ENCODE measurements around the gene CFAP251. TPM values are rescaled to one million over a fixed set of nuclear protein-coding genes. Genes with fewer than 3 reads are reported as not detected.

The CFAP251 gene
- polyA plus RNA-seq, 2 of the 4 experiments (the other 2 are of a cell fraction), result 0.94 to 1.4 TPM

GRCh38 chr12:122026706-122027333 lies 108.4 kb downstream of the CFAP251 start (continued):
- TF ChIP-seq ZSCAN20 (CRISPR knock-in tag; IDR thresholded peaks at IDR 0.05), result no peak

DNA sequence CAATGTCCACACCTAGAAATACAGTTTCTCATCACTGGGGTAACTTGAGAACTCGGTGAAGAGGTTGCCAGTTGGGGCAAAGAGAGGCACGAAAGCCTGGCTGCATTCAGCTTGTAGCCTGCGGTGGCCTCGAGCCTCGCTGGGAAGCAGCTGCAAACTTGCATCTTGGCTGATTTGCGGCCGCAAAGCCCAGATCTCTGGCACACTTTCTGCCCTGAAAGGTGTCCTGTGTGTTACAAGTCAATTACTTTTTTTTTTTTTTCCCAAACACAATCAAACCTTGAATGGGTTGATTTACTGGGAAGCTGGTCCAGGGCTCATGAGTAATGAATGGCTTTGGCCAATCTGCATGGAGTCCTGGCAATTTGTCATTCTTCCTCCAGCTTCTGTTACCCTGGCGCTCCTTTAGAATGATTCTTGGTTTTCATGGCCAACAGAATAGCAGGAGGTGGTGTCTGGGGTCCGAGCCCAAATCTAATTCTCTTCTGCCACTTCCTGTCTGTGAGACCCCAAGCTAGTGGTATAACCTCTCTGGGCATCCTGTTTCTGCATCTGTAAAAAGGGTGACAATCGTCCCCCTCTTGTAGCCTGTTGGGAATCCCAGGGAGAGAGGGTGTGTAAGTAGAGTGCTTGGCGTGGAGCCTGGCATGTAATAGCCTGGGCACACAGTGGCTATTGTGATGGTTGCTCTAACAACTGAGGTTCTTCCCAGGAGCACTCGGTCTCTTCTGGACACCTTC lies 109.9 kb downstream of the CFAP251 start:
- TF ChIP-seq SREBF2 (IDR thresholded peaks at IDR 0.05) (no peak), MYC (IDR thresholded peaks at IDR 0.05; ENCODE audit: borderline replicate concordance, low read length) (no peak), ZSCAN20 (CRISPR knock-in tag; IDR thresholded peaks at IDR 0.05) (no peak), JUNB (IDR thresholded peaks at IDR 0.05) (no peak), CEBPB (IDR thresholded peaks at IDR 0.05) (no peak), POLR2A (IDR thresholded peaks at IDR 0.05; ENCODE audit: low read length) (no peak), REST (IDR thresholded peaks at IDR 0.05) (no peak), MAZ (IDR thresholded peaks at IDR 0.05; ENCODE audit: borderline replicate concordance, low read depth, low read length) (no peak), GATA3 (IDR thresholded peaks at IDR 0.05; ENCODE audit: borderline replicate concordance) (no peak), SMC3 (IDR thresholded peaks at IDR 0.05) (no peak), CBX2 (IDR thresholded peaks at IDR 0.05; ENCODE audit: borderline replicate concordance, low read depth) (no peak), EP300 (IDR thresholded peaks at IDR 0.05) (no peak), RFX5 (IDR thresholded peaks at IDR 0.05) (no peak), CBX8 (IDR thresholded peaks at IDR 0.05) (no peak), EHF (CRISPR knock-in tag; IDR thresholded peaks at IDR 0.05) (no peak)
- TF ChIP-seq, protein P1, sequence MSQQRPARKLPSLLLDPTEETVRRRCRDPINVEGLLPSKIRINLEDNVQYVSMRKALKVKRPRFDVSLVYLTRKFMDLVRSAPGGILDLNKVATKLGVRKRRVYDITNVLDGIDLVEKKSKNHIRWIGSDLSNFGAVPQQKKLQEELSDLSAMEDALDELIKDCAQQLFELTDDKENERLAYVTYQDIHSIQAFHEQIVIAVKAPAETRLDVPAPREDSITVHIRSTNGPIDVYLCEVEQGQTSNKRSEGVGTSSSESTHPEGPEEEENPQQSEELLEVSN (IDR thresholded peaks at IDR 0.05; ENCODE audit: borderline replicate concordance, low read depth), result no peak
- TF ChIP-seq, protein P2, sequence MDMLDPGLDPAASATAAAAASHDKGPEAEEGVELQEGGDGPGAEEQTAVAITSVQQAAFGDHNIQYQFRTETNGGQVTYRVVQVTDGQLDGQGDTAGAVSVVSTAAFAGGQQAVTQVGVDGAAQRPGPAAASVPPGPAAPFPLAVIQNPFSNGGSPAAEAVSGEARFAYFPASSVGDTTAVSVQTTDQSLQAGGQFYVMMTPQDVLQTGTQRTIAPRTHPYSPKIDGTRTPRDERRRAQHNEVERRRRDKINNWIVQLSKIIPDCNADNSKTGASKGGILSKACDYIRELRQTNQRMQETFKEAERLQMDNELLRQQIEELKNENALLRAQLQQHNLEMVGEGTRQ (IDR thresholded peaks at IDR 0.05), result no peak
- H3K4me1 ChIP-seq, result peaks cover 12% of the 10 kb centered on the region
- no peak overlapping the region for H3K27ac ChIP-seq
- H3K9me3 ChIP-seq, result no peaks in the 10 kb centered on the region
- 88% methylated on average over 12 of the region's 12 CpGs for WGBS (ENCODE audit: missing lambda C conversion rate)
- no peak for DNase-seq (ENCODE audit: low read depth in 1 of 2, low spot score in 1 of 2)
- POLR2A ChIA-PET, result no interaction called here
- no peak for FAIRE-seq
- no peak overlapping the region for H3K4me2 ChIP-seq
- CTCF ChIA-PET, result interaction anchor here (0.8 to 2.9 kb wide), 7 partner anchors 11 to 233 kb away, joined by 3 to 10 read pairs (median 4); no protein-coding TSS in a partner anchor
- ATAC-seq, result no peak
- no peak overlapping the region for H3K4me3 ChIP-seq

GRCh38 chr12:122028905-122029560 lies 110.6 kb downstream of the CFAP251 start:
- POLR2A ChIA-PET, result interaction anchor here (0.6 kb wide), 1 partner anchor 37 kb away, joined by 3 read pairs; no protein-coding TSS in a partner anchor
- FAIRE-seq (no peak), ATAC-seq (no peak), DNase-seq (ENCODE audit: low read depth in 1 of 2, low spot score in 1 of 2) (no peak)
- Histone ChIP-seq H3K27ac (no peak overlapping the region), H3K4me1 (peaks cover 5% of the 10 kb centered on the region), H3K4me2 (no peak overlapping the region), H3K4me3 (no peak overlapping the region), H3K9me3 (no peaks in the 10 kb centered on the region)
- 90% methylated on average over 23 of the region's 23 CpGs for WGBS (ENCODE audit: missing lambda C conversion rate)
- CTCF ChIA-PET, result interaction anchor here (0.6 to 2.9 kb wide), 6 partner anchors 23 to 138 kb away, joined by 3 to 10 read pairs (median 4); no protein-coding TSS in a partner anchor
- TF ChIP-seq, protein P1 (IDR thresholded peaks at IDR 0.05; ENCODE audit: borderline replicate concordance, low read depth), result no peak
- TF ChIP-seq, protein P3, sequence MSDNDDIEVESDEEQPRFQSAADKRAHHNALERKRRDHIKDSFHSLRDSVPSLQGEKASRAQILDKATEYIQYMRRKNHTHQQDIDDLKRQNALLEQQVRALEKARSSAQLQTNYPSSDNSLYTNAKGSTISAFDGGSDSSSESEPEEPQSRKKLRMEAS (IDR thresholded peaks at IDR 0.05), result no peak
- TF ChIP-seq EHF (CRISPR knock-in tag; IDR thresholded peaks at IDR 0.05), result no peak
- TF ChIP-seq RAD21 (conservative IDR thresholded peaks at IDR 0.05 in 1 of 2, IDR thresholded peaks at IDR 0.05 in 1 of 2), result no peak
- TF ChIP-seq POLR2AphosphoS2 (conservative IDR thresholded peaks at IDR 0.05; ENCODE audit: low read length), result no peak
- no peak for TF ChIP-seq CTCF (IDR thresholded peaks at IDR 0.05)
- no peak for TF ChIP-seq NR3C1 (IDR thresholded peaks at IDR 0.05)
- no peak for TF ChIP-seq ZNF302 (CRISPR knock-in tag; IDR thresholded peaks at IDR 0.05)
- TF ChIP-seq HEYL (CRISPR knock-in tag; IDR thresholded peaks at IDR 0.05), result no peak
- no peak for TF ChIP-seq FOSL2 (IDR thresholded peaks at IDR 0.05)
- TF ChIP-seq FOSL2 (CRISPR knock-in tag; IDR thresholded peaks at IDR 0.05), result no peak
- no peak for TF ChIP-seq KDM5A (IDR thresholded peaks at IDR 0.05)

Data from A549 (cell line).